Measurements from ENCODE around the gene TAB2. TPM values are rescaled to one million over a fixed set of nuclear protein-coding genes. Genes with fewer than 3 reads are reported as not detected.

The TAB2 gene
- total and polyA plus RNA-seq, 2 of the 8 experiments (the other 6 are each of a cell fraction or from before 2014, with no cell fraction given), result 40.4 to 63.0 TPM

- no peak for TF ChIP-seq E2F6 (IDR thresholded peaks at IDR 0.05)
- no peak for TF ChIP-seq POLR2AphosphoS5 (IDR thresholded peaks at IDR 0.05; ENCODE audit: low read depth, low read length)
- no peak for TF ChIP-seq RXRA (IDR thresholded peaks at IDR 0.05; ENCODE audit: insufficient read depth, low read depth, low read length)
- TF ChIP-seq BCL11A (IDR thresholded peaks at IDR 0.05; ENCODE audit: low read depth in 2 of 2, low read length in 2 of 2), result no peak
- no peak for TF ChIP-seq KDM1A (IDR thresholded peaks at IDR 0.05; ENCODE audit: borderline replicate concordance, low read length)
- TF ChIP-seq SP4 (IDR thresholded peaks at IDR 0.05; ENCODE audit: low read length), result no peak
- no peak for TF ChIP-seq CHD2 (IDR thresholded peaks at IDR 0.05; ENCODE audit: low read length)
- no peak for TF ChIP-seq MAFK (IDR thresholded peaks at IDR 0.05; ENCODE audit: low read depth, low read length)
- ChIA-PET CTCF (ENCODE audit: partially characterized antibody) (interaction anchor here (1.5 to 1.8 kb wide), 2 partner anchors 105 to 120 kb away, joined by 3 to 4 read pairs; no protein-coding TSS in a partner anchor), POLR2A (ENCODE audit: partially characterized antibody) (interaction anchor here (2.0 kb wide), 1 partner anchor 17 kb away, joined by 8 read pairs; the partner anchor contains the start of gene TAB2)
- Histone ChIP-seq H3K9me3 (ENCODE audit: insufficient read depth in 2 of 2, low read depth in 1 of 2, low read length in 1 of 2) (no peaks in the 10 kb centered on the region), H3K23ac (ENCODE audit: insufficient read length) (no peak overlapping the region), H3K27me3 (replicated peaks in 1 of 4; ENCODE audit: control insufficient read depth in 3 of 4, extremely low read depth in 1 of 4, insufficient read depth in 3 of 4, low read length in 3 of 4) (no peaks in the 10 kb centered on the region), H3K14ac (ENCODE audit: insufficient read length) (no peak overlapping the region), H3K79me1 (ENCODE audit: low read depth, low read length) (no peaks in the 10 kb centered on the region), H3K4me1 (replicated peaks in 1 of 4; ENCODE audit: control insufficient read depth in 3 of 4, insufficient read depth in 4 of 4, low read length in 3 of 4) (no peaks in the 10 kb centered on the region), H4K5ac (ENCODE audit: insufficient read length, low read depth, low read length) (no peak overlapping the region), H3K18ac (ENCODE audit: extremely low read depth, low read length) (no peak overlapping the region), H2BK15ac (ENCODE audit: low read length) (no peak overlapping the region), H2BK12ac (ENCODE audit: low read depth, low read length) (no peak overlapping the region), H3K4me3 (ENCODE audit: extremely low read depth in 1 of 4, insufficient read depth in 2 of 4, low read depth in 3 of 4, low read length in 4 of 4) (no peak overlapping the region), H2AFZ (ENCODE audit: low read length) (no peak overlapping the region), H2BK20ac (ENCODE audit: low read length) (no peak overlapping the region), H3K56ac (replicated peaks; ENCODE audit: insufficient read length, low read depth, low read length) (no peak overlapping the region), H2AK5ac (ENCODE audit: low read depth, low read length) (no peak overlapping the region), H4K91ac (replicated peaks; ENCODE audit: insufficient read length, low read length) (no peak overlapping the region), H3K36me3 (ENCODE audit: control insufficient read depth in 2 of 4, insufficient read depth in 4 of 4, low read length in 3 of 4) (no peaks in the 10 kb centered on the region), H3K4ac (replicated peaks; ENCODE audit: insufficient read length, low read depth, low read length) (no peak overlapping the region), H3K23me2 (ENCODE audit: low read depth, low read length) (no peaks in the 10 kb centered on the region), H3K79me2 (ENCODE audit: control insufficient read depth in 1 of 2, insufficient read depth in 2 of 2, low read length in 2 of 2) (no peaks in the 10 kb centered on the region), H4K8ac (ENCODE audit: extremely low read depth, insufficient read depth, low read length) (no peak overlapping the region), H3K9ac (replicated peaks in 1 of 4; ENCODE audit: extremely low read depth in 1 of 4, low read depth in 3 of 4, low read length in 3 of 4) (no peak overlapping the region), H3K27ac (ENCODE audit: low read depth, low read length) (no peak overlapping the region), H2BK5ac (ENCODE audit: low read depth, low read length) (no peak overlapping the region), H4K20me1 (replicated peaks in 1 of 2; ENCODE audit: control insufficient read depth in 1 of 2, insufficient read depth in 2 of 2, low read length in 2 of 2) (no peaks in the 10 kb centered on the region), H3K4me2 (ENCODE audit: insufficient read depth in 1 of 2, low read depth in 2 of 2, low read length in 2 of 2) (no peak overlapping the region), H2BK120ac (replicated peaks; ENCODE audit: low read depth, low read length) (no peak overlapping the region)
- DNase-seq (ENCODE audit: low read depth in 1 of 2, low spot score in 2 of 2) (no peak), FAIRE-seq (no peak)
- 85% methylated on average over 1 of the region's 1 CpG; no CpG with 5 or more reads in 1 of the 2 experiments for WGBS, 2 experiments (ENCODE audit: extremely low coverage in 1 of 2, insufficient coverage in 1 of 2, insufficient read length in 1 of 2, insufficient replicate concordance in 2 of 2, low coverage in 1 of 2, low lambda C conversion rate in 2 of 2, missing lambda C conversion rate in 1 of 2)
Measured at GRCh38 chr6:149300563-149300962, 16.9 kb upstream of the TAB2 start.
